H7 (cell line): Measurements from ENCODE around the gene ERBB4. TPM values are rescaled to one million over a fixed set of nuclear protein-coding genes. Genes with fewer than 3 reads are reported as not detected.

ENCODE experiments used
- DNase-seq: peaks from one replicate; pipeline ENCODE4 v3.0.0; 2012
- H3K27me3 ChIP-seq: 2 replicates; pipeline ENCODE4 v1.6.0; 2011; ENCODE audit warnings: mild to moderate bottlenecking, low read length; ENCODE audit not compliant: control insufficient read depth, insufficient read depth
- H3K36me3 ChIP-seq: replicated peaks from 2 replicates; pipeline ENCODE4 v1.5.1; 2011; ENCODE audit warnings: low read length; ENCODE audit not compliant: control insufficient read depth, insufficient read depth
- H3K4me3 ChIP-seq: 2 replicates; pipeline ENCODE4 v1.5.1; 2011; ENCODE audit warnings: low read depth, mild to moderate bottlenecking, control low read depth, low read length, moderate library complexity; ENCODE audit not compliant: insufficient read depth
- total RNA-seq: library from RNA; depleted of rRNA; stranded (reverse); fragments of >200 nt; shearing (Covaris generic); gene quantifications from 2 replicates; pipeline ENCODE4 v1.2.3, GENCODE V29; 2014

ERBB4 gene
- total RNA-seq, 1 experiment from 2014 or later = 5.7 TPM

- Histone ChIP-seq H3K36me3 (no peaks in the 10 kb centered on the region), H3K4me3 (no peak overlapping the region), H3K27me3 (no peaks in the 10 kb centered on the region)
- no peak for DNase-seq
These were observed 1085.2 kb downstream of the ERBB4 start for GRCh38 chr2:211453311-211453887.

- Histone ChIP-seq H3K36me3 (no peaks in the 10 kb centered on the region), H3K4me3 (no peak overlapping the region), H3K27me3 (no peaks in the 10 kb centered on the region)
- DNase-seq = no peak
These were observed 1087.0 kb downstream of the ERBB4 start for GRCh38 chr2:211451642-211452041.

- H3K27me3 ChIP-seq = no peaks in the 10 kb centered on the region
- DNase-seq = no peak
- H3K36me3 ChIP-seq = no peaks in the 10 kb centered on the region
- H3K4me3 ChIP-seq = no peak overlapping the region
These were observed 1088.8 kb downstream of the ERBB4 start for GRCh38 chr2:211449819-211450218.

- Histone ChIP-seq H3K4me3 (no peak overlapping the region), H3K36me3 (no peaks in the 10 kb centered on the region), H3K27me3 (no peaks in the 10 kb centered on the region)
- DNase-seq = no peak
These were observed 1091.1 kb downstream of the ERBB4 start for GRCh38 chr2:211447548-211447947.

- DNase-seq = no peak
- Histone ChIP-seq H3K27me3 (no peaks in the 10 kb centered on the region), H3K36me3 (no peaks in the 10 kb centered on the region), H3K4me3 (no peak overlapping the region)
These were observed 1098.5 kb downstream of the ERBB4 start for GRCh38 chr2:211440107-211440506.

GRCh38 chr2:211439011-211439410, 1099.6 kb downstream of the ERBB4 start:
- DNase-seq = no peak
- no peaks in the 10 kb centered on the region for H3K27me3 ChIP-seq
- no peaks in the 10 kb centered on the region for H3K36me3 ChIP-seq
- no peak overlapping the region for H3K4me3 ChIP-seq

GRCh38 chr2:211437396-211437795, 1101.2 kb downstream of the ERBB4 start:
- DNase-seq = no peak
- Histone ChIP-seq H3K36me3 (no peaks in the 10 kb centered on the region), H3K27me3 (no peaks in the 10 kb centered on the region), H3K4me3 (no peak overlapping the region)

- DNase-seq = no peak
- no peak overlapping the region for H3K4me3 ChIP-seq
- no peaks in the 10 kb centered on the region for H3K36me3 ChIP-seq
- no peaks in the 10 kb centered on the region for H3K27me3 ChIP-seq
These were observed 1102.4 kb downstream of the ERBB4 start for GRCh38 chr2:211436182-211436581.

GRCh38 chr2:211435331-211435730, 1103.3 kb downstream of the ERBB4 start:
- Histone ChIP-seq H3K4me3 (no peak overlapping the region), H3K36me3 (no peaks in the 10 kb centered on the region), H3K27me3 (no peaks in the 10 kb centered on the region)
- no peak for DNase-seq

- DNase-seq = no peak
- H3K4me3 ChIP-seq = no peak overlapping the region
- no peaks in the 10 kb centered on the region for H3K27me3 ChIP-seq
- no peaks in the 10 kb centered on the region for H3K36me3 ChIP-seq
These were observed 1103.8 kb downstream of the ERBB4 start for GRCh38 chr2:211434773-211435172.

GRCh38 chr2:211429256-211429920, 1109.2 kb downstream of the ERBB4 start:
- Histone ChIP-seq H3K27me3 (no peaks in the 10 kb centered on the region), H3K4me3 (no peak overlapping the region), H3K36me3 (no peaks in the 10 kb centered on the region)
- no peak for DNase-seq

- no peaks in the 10 kb centered on the region for H3K27me3 ChIP-seq
- H3K4me3 ChIP-seq = no peak overlapping the region
- no peaks in the 10 kb centered on the region for H3K36me3 ChIP-seq
- no peak for DNase-seq
These were observed 1112.4 kb downstream of the ERBB4 start for GRCh38 chr2:211426240-211426639.

GRCh38 chr2:211423018-211423417, 1115.6 kb downstream of the ERBB4 start:
- H3K36me3 ChIP-seq = no peaks in the 10 kb centered on the region
- no peak overlapping the region for H3K4me3 ChIP-seq
- DNase-seq = no peak
- H3K27me3 ChIP-seq = no peaks in the 10 kb centered on the region

- no peak for DNase-seq
- no peak overlapping the region for H3K4me3 ChIP-seq
- H3K36me3 ChIP-seq = no peaks in the 10 kb centered on the region
- no peaks in the 10 kb centered on the region for H3K27me3 ChIP-seq
These were observed 1121.1 kb downstream of the ERBB4 start for GRCh38 chr2:211417544-211417943.

- no peak overlapping the region for H3K4me3 ChIP-seq
- DNase-seq = no peak
These were observed 1122.2 kb downstream of the ERBB4 start for GRCh38 chr2:211416373-211416772.

More at GRCh38 chr2:211416373-211416772, 1122.2 kb downstream of the ERBB4 start:
- H3K36me3 ChIP-seq = no peaks in the 10 kb centered on the region
- H3K27me3 ChIP-seq = no peaks in the 10 kb centered on the region
